BE2C (cell line): ENCODE measurements around the gene PAAF1.

Experiments used
- DNase-seq: peaks from one replicate; pipeline ENCODE4 v3.0.0-alpha.2; 2020
- H3K27me3 ChIP-seq: fragments of 250-450 bp; sonication (Bioruptor Pico); 2 replicates; pipeline ENCODE4 v1.5.1; 2020; ENCODE audit warnings: mild to moderate bottlenecking
- H3K36me3 ChIP-seq: fragments of 250-450 bp; sonication (Bioruptor Pico); 2 replicates; pipeline ENCODE4 v1.5.1; 2020; ENCODE audit warnings: mild to moderate bottlenecking
- H3K4me1 ChIP-seq: fragments of 250-450 bp; sonication (Bioruptor Pico); 2 replicates; pipeline ENCODE4 v1.5.1; 2020
- H3K4me3 ChIP-seq: 2 replicates; pipeline ENCODE4 v1.5.1; 2011; ENCODE audit warnings: low read depth, low read length
- H3K9me3 ChIP-seq: fragments of 250-450 bp; sonication (Bioruptor Pico); 2 replicates; pipeline ENCODE4 v1.5.1; 2020
- TF ChIP-seq, protein P1 (sequence below): IDR thresholded peaks from 2 replicates; pipeline ENCODE4 v1.5.1; 2012; ENCODE audit warnings: mild to moderate bottlenecking, low read depth, low read length

The PAAF1 gene

GRCh38 chr11:73969091-73969490 is 92.3 kb downstream of the PAAF1 start:
- H3K27me3 ChIP-seq = no peaks in the 10 kb centered on the region
- no peaks in the 10 kb centered on the region for H3K4me1 ChIP-seq
- DNase-seq = no peak
- H3K4me3 ChIP-seq = no peak overlapping the region
- TF ChIP-seq, protein P1, sequence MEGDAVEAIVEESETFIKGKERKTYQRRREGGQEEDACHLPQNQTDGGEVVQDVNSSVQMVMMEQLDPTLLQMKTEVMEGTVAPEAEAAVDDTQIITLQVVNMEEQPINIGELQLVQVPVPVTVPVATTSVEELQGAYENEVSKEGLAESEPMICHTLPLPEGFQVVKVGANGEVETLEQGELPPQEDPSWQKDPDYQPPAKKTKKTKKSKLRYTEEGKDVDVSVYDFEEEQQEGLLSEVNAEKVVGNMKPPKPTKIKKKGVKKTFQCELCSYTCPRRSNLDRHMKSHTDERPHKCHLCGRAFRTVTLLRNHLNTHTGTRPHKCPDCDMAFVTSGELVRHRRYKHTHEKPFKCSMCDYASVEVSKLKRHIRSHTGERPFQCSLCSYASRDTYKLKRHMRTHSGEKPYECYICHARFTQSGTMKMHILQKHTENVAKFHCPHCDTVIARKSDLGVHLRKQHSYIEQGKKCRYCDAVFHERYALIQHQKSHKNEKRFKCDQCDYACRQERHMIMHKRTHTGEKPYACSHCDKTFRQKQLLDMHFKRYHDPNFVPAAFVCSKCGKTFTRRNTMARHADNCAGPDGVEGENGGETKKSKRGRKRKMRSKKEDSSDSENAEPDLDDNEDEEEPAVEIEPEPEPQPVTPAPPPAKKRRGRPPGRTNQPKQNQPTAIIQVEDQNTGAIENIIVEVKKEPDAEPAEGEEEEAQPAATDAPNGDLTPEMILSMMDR = no peak
- H3K36me3 ChIP-seq = 0 out of 2 replicates have a peak, but pooled peaks cover 1% of the 10 kb centered on the region
- no peaks in the 10 kb centered on the region for H3K9me3 ChIP-seq

- Histone ChIP-seq H3K36me3 (peaks cover 9% of the 10 kb centered on the region; the same call in 1 of the 2 replicates), H3K4me3 (no peak overlapping the region), H3K27me3 (no peaks in the 10 kb centered on the region), H3K9me3 (no peaks in the 10 kb centered on the region), H3K4me1 (no peaks in the 10 kb centered on the region)
- TF ChIP-seq, protein P1 = no peak
- DNase-seq = peak; percentile 46
These were observed 93.4 kb downstream of the PAAF1 start for GRCh38 chr11:73969991-73970800.

- TF ChIP-seq, protein P1 = no peak
- no peak overlapping the region for H3K4me3 ChIP-seq
- H3K4me1 ChIP-seq = no peaks in the 10 kb centered on the region
- H3K36me3 ChIP-seq = peaks cover 18% of the 10 kb centered on the region
- no peaks in the 10 kb centered on the region for H3K27me3 ChIP-seq
- no peaks in the 10 kb centered on the region for H3K9me3 ChIP-seq
- DNase-seq = no peak
These were observed 94.4 kb downstream of the PAAF1 start for GRCh38 chr11:73971175-73971719.

- H3K27me3 ChIP-seq = no peaks in the 10 kb centered on the region
- DNase-seq = no peak
- no peak overlapping the region for H3K4me3 ChIP-seq
- no peaks in the 10 kb centered on the region for H3K9me3 ChIP-seq
- TF ChIP-seq, protein P1 = no peak
- no peaks in the 10 kb centered on the region for H3K4me1 ChIP-seq
- H3K36me3 ChIP-seq = peaks cover 28% of the 10 kb centered on the region
These were observed 95.4 kb downstream of the PAAF1 start for GRCh38 chr11:73972187-73972586.

DNA sequence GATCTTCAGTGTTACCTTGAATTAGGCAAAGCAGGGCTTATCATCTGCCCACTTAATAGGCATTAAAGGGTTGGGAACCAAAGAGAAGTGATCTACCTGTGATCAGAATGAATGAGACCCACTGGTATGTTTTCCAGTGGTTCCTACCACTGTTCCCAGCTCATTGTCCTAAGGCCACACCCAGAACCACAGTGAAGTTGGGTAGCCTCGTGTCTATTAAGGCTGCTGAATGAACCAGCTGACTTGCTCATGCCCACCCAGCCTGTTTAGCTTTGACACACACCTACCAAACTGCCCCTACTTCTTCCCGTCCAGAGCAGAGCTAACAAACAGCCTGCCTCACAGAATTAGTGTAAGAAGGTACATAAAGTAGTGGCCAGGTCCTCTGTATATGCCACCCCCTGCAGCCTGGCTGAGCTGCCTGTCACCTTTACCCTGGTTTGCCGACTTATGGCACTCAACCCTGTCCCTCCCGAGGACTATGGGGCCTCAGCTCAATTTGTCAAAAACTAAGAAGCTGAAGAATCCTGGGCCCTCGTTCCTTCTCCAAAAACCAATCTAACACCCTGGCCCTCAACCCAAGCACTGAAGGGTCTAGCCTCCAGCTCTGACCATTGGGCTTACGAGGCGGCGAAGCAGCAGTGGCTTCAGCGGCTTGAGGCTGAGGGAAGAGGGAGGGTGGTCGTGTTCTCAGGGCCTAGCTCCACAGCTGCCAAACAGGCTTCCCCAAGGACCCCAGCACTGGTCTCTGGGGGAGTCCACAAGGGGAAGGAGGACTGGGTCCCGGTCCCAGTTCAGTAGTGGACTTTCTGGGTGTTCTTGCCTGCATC is 96.0 kb downstream of the PAAF1 start:
- peaks cover 34% of the 10 kb centered on the region for H3K36me3 ChIP-seq
- DNase-seq = no peak
- H3K4me1 ChIP-seq = no peaks in the 10 kb centered on the region
- TF ChIP-seq, protein P1 = no peak
- H3K4me3 ChIP-seq = no peak overlapping the region
- no peaks in the 10 kb centered on the region for H3K27me3 ChIP-seq
- H3K9me3 ChIP-seq = no peaks in the 10 kb centered on the region
